ENCODE measurements around the gene THSD4.

The THSD4 gene

DNA sequence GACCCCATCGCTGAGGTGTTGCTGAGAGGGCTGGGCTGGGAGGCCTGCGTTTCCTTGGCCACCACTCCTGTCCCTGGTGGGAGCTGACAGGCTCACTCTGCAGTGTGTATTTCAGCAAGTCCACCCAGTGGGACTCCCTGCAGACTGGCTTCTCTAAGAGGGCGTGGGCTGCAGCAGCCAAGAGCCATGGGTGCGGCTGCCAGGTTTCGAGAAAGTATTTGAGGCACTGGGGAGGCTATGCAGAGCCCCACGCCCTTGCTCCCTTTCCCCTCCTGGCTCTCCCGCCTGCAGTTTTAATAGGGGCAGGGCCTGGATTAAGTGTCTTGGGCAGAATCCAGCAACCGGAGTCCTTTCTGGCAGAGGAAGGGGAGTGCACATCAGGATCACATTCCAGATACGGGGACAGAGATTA is 242.1 kb downstream of the THSD4 start:
- H3K27me3 ChIP-seq (ENCODE audit: control insufficient read depth, low read length) = no peaks in the 10 kb centered on the region; the same call in 1 of the 2 replicates
- no peaks in the 10 kb centered on the region for H4K20me1 ChIP-seq (ENCODE audit: control insufficient read depth, insufficient read depth, low read depth, low read length)
- no peaks in the 10 kb centered on the region for H3K9me2 ChIP-seq (replicated peaks; ENCODE audit: control insufficient read depth, low read length)
- no peaks in the 10 kb centered on the region for H3K79me2 ChIP-seq (ENCODE audit: control insufficient read depth, low read length)
- H3K27ac ChIP-seq (ENCODE audit: low read depth, low read length) = no peak overlapping the region
- H3K4me1 ChIP-seq (ENCODE audit: control insufficient read depth, low read length) = no peaks in the 10 kb centered on the region
- H3K9me3 ChIP-seq (ENCODE audit: control insufficient read depth, insufficient read depth, low read length) = no peaks in the 10 kb centered on the region
- no peak overlapping the region for H3K4me3 ChIP-seq (ENCODE audit: low read length)
- no peaks in the 10 kb centered on the region for H3K36me3 ChIP-seq (ENCODE audit: control insufficient read depth, low read length)
- H3K4me2 ChIP-seq (ENCODE audit: low read length) = no peak overlapping the region
- TF ChIP-seq CTCF (IDR thresholded peaks at IDR 0.05; ENCODE audit: low read depth, low read length, poor library complexity, severe bottlenecking) = no peak
- TF ChIP-seq EZH2phosphoT487 (IDR thresholded peaks at IDR 0.05; ENCODE audit: borderline replicate concordance, low read length) = no peak
- no peaks in the 10 kb centered on the region for H3F3A ChIP-seq (ENCODE audit: control insufficient read depth, insufficient read depth)

- no peaks in the 10 kb centered on the region for H4K20me1 ChIP-seq (ENCODE audit: control insufficient read depth, insufficient read depth, low read depth, low read length)
These were observed 242.7 kb downstream of the THSD4 start for GRCh38 chr15:71357967-71358366.

DNA sequence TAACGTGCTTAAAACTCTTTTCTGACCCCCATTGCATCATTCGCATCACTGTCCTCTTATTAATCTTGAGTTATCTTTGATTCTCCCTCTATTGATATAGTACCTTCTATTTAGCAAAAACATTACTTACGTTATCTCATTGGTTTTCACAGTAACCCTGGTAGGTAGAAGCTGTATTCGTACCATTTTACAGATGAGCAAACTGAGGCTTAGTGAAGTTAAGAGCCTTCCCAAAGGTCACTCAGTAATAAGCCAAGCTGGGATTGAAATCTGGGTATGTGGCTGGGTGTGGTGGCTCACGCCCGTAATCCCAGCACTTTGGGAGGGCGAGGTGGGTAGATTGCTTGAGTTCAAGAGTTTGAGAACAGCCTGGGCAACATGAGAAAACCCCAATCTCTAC is 244.0 kb downstream of the THSD4 start:
- no peaks in the 10 kb centered on the region for H3K36me3 ChIP-seq (ENCODE audit: control insufficient read depth, low read length)
- no peak overlapping the region for H3K4me3 ChIP-seq (ENCODE audit: low read length)
- H3K9me3 ChIP-seq (ENCODE audit: control insufficient read depth, insufficient read depth, low read length) = no peaks in the 10 kb centered on the region
- no peaks in the 10 kb centered on the region for H4K20me1 ChIP-seq (ENCODE audit: control insufficient read depth, insufficient read depth, low read depth, low read length)
- H3F3A ChIP-seq (ENCODE audit: control insufficient read depth, insufficient read depth) = no peaks in the 10 kb centered on the region
- no peak overlapping the region for H3K4me2 ChIP-seq (ENCODE audit: low read length)
- no peaks in the 10 kb centered on the region for H3K9me2 ChIP-seq (replicated peaks; ENCODE audit: control insufficient read depth, low read length)
- no peak for TF ChIP-seq EZH2phosphoT487 (IDR thresholded peaks at IDR 0.05; ENCODE audit: borderline replicate concordance, low read length)
- TF ChIP-seq CTCF (IDR thresholded peaks at IDR 0.05; ENCODE audit: low read depth, low read length, poor library complexity, severe bottlenecking) = no peak
- no peaks in the 10 kb centered on the region for H3K79me2 ChIP-seq (ENCODE audit: control insufficient read depth, low read length)
- H3K27ac ChIP-seq (ENCODE audit: low read depth, low read length) = no peak overlapping the region
- no peaks in the 10 kb centered on the region for H3K27me3 ChIP-seq (ENCODE audit: control insufficient read depth, low read length)
- H3K4me1 ChIP-seq (ENCODE audit: control insufficient read depth, low read length) = no peaks in the 10 kb centered on the region

More at GRCh38 chr15:71357967-71358366, 242.7 kb downstream of the THSD4 start:
- H3K27ac ChIP-seq (ENCODE audit: low read depth, low read length) = no peak overlapping the region
- no peak for TF ChIP-seq CTCF (IDR thresholded peaks at IDR 0.05; ENCODE audit: low read depth, low read length, poor library complexity, severe bottlenecking)
- TF ChIP-seq EZH2phosphoT487 (IDR thresholded peaks at IDR 0.05; ENCODE audit: borderline replicate concordance, low read length) = no peak
- H3K9me3 ChIP-seq (ENCODE audit: control insufficient read depth, insufficient read depth, low read length) = no peaks in the 10 kb centered on the region
- no peak overlapping the region for H3K4me2 ChIP-seq (ENCODE audit: low read length)
- no peak overlapping the region for H3K4me3 ChIP-seq (ENCODE audit: low read length)
- no peaks in the 10 kb centered on the region for H3K4me1 ChIP-seq (ENCODE audit: control insufficient read depth, low read length)
- H3K36me3 ChIP-seq (ENCODE audit: control insufficient read depth, low read length) = no peaks in the 10 kb centered on the region
- no peaks in the 10 kb centered on the region for H3F3A ChIP-seq (ENCODE audit: control insufficient read depth, insufficient read depth)
- H3K9me2 ChIP-seq (replicated peaks; ENCODE audit: control insufficient read depth, low read length) = no peaks in the 10 kb centered on the region
- no peaks in the 10 kb centered on the region for H3K79me2 ChIP-seq (ENCODE audit: control insufficient read depth, low read length)
- no peaks in the 10 kb centered on the region; the same call in 1 of the 2 replicates for H3K27me3 ChIP-seq (ENCODE audit: control insufficient read depth, low read length)
